Stimulated activated CD8-positive, alpha-beta memory T cell treated with anti-CD3 and anti-CD28 coated beads, Interleukin-4, amount 100 ng/mL, for 24 hours (primary cell): ENCODE data around the gene NECTIN3.

Source experiments
- DNase-seq: peaks from one replicate; pipeline ENCODE4 v3.0.0-alpha.2; 2020; ENCODE audit warnings: low read depth

NECTIN3 gene, protein sequence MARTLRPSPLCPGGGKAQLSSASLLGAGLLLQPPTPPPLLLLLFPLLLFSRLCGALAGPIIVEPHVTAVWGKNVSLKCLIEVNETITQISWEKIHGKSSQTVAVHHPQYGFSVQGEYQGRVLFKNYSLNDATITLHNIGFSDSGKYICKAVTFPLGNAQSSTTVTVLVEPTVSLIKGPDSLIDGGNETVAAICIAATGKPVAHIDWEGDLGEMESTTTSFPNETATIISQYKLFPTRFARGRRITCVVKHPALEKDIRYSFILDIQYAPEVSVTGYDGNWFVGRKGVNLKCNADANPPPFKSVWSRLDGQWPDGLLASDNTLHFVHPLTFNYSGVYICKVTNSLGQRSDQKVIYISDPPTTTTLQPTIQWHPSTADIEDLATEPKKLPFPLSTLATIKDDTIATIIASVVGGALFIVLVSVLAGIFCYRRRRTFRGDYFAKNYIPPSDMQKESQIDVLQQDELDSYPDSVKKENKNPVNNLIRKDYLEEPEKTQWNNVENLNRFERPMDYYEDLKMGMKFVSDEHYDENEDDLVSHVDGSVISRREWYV

DNA sequence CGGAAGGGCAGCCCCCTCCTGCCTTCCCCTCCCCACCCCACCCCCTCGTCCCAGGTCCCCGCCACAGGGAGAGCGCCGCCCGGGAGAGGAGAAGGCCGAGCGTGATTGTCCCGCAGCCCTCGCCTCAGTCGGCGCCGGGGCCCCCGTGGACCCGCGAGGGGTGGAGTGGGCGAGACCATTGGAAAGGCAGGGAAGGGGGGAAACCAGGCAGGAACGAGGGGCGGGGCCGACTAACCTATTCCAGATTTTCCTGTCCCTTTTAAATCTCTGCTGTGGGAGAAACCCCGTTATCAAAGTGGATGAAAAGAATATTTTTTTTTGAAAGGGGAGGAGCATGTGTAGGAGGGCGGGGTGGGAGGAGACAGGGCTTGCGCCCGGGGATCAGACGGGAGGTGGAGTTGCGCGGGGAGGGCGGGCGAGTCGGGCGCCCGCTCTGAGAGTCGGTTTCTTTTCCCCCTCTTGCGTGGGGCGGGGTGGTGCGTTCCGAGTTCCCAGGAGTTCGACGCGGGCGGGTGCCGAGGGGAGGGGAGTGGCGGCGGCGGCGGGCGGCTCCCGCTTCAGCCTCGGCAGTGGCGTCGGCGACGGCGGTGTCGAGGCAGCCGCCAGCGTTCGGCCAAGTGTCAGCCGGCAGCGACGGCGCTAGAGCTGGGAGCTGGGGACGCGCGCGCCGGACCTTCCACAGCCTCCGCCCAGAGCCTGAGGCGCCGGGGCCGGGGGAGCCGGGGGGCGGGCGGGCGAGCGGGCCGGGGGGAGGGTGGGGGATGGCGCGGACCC, at the start of gene NECTIN3:
Gene NECTIN3 (plus strand): TSS at position 560 of the 774 bp plus-strand sequence. CDS start 202 bp downstream, at position 762.
- DNase-seq: peak; percentile 72

DNA sequence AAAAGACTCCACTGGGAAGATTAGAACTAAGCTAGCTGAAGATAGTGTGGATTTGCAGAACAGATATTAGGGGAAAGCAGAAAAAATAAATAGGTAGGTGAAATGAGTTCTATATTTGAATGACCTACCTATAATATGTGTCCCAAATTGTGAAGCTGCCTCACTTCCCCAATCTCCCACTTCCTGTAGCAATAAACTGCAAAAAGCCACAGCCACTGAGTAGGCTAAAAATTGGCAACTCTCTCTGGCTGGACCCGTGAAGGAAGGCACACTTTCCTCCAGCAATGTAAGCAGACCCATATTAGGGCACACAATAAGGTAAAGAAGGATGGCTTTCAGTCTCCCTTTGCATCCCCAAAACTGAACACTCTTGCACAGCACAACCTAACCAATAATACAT, 43.7 kb upstream of the NECTIN3 start:
- no peak for DNase-seq

GRCh38 chr3:111031538-111031937, 40.1 kb upstream of the NECTIN3 start:
- no peak for DNase-seq

DNA sequence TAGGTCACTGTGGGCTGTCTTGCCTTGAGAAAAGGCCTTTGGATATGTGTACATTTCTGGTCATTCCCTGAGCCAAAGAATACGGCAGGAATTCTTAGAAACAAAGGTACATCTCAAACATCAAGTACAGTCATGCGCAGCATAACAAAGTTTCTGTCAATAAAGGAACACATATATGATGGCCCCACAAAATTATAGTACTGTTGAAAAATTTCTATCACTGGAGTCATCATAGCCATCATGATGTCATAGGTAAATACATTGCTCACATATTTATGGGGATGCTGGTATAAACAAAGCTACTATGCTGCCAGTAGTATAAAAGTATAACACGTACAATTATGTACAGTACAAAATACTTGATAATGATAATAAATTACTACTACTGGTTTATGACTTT, 38.9 kb upstream of the NECTIN3 start:
- no peak for DNase-seq

DNA sequence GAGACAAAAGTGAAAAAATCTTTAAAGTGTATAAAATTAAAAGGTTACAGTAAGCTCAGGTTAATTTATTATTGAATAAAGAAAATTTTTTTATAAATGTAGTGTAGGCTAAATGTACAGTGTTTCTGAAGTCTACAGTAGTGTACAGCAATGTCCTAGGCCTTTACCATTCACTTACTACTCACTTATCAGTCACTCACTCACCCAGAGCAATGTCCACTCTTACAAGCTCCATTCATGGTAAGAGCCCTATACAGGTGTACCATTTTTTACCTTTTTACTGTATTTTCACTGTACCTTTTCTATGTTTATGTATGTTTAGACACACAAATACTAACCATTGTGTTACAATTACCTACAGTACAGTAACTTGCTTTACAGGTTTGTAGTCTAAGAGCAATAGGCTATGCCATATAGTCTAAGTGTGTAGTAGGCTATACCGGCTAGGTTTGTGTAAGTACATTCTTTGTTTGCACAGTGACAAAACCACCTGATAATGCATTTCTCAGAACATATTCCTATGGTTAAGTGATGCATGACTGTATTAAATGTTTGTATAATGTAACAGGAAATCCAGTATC, 38.1 kb upstream of the NECTIN3 start:
- no peak for DNase-seq

DNA sequence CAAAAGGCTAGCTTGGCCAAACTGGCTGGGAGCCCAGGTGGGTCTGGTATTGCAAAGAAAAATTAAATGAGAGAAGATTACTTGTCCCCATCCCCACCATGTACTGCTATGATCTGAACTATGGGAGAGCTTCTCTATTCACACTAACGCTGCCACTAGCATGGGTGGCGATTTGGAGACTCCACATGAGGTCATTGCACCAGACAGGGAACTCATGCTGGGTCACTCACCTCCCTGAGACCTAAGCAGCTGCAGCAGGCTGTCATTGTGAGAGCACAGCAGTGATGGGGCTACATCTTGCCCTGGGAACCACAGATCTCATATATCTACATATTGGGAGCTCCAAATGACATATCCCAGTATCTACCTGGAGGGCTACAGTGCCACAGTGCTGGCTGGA, 36.3 kb upstream of the NECTIN3 start:
- no peak for DNase-seq

DNA sequence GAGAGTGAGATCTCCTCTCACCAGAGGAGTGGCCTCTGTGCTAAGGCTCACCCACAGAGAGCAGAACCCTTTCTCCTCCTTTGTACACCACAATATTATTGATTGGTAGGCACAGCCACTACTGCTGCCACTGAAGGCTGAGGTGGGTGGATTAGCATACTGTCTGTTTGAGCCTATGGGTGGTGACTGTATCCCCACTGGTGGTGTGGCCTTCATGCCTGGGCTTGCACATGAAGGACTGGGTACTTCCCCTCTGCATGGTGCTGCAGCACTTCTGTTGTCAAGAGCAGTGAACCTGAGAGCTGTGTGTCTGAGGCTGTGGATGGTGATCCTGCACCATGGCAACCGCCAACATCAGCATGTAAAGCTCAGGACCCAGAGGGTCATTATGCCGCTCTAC, 35.7 kb upstream of the NECTIN3 start:
- DNase-seq: no peak

- no peak for DNase-seq
Measured at GRCh38 chr3:111040959-111041358, 30.7 kb upstream of the NECTIN3 start.

- no peak for DNase-seq
Measured at GRCh38 chr3:111045564-111045963, 26.1 kb upstream of the NECTIN3 start.

GRCh38 chr3:111047042-111047441, 24.6 kb upstream of the NECTIN3 start:
- DNase-seq: no peak

- DNase-seq: no peak
Measured at GRCh38 chr3:111047812-111048435, 23.7 kb upstream of the NECTIN3 start.

- DNase-seq: no peak
Measured at GRCh38 chr3:111051354-111051753, 20.3 kb upstream of the NECTIN3 start.

- DNase-seq: no peak
Measured at GRCh38 chr3:111068574-111068973, 3.0 kb upstream of the NECTIN3 start.

DNA sequence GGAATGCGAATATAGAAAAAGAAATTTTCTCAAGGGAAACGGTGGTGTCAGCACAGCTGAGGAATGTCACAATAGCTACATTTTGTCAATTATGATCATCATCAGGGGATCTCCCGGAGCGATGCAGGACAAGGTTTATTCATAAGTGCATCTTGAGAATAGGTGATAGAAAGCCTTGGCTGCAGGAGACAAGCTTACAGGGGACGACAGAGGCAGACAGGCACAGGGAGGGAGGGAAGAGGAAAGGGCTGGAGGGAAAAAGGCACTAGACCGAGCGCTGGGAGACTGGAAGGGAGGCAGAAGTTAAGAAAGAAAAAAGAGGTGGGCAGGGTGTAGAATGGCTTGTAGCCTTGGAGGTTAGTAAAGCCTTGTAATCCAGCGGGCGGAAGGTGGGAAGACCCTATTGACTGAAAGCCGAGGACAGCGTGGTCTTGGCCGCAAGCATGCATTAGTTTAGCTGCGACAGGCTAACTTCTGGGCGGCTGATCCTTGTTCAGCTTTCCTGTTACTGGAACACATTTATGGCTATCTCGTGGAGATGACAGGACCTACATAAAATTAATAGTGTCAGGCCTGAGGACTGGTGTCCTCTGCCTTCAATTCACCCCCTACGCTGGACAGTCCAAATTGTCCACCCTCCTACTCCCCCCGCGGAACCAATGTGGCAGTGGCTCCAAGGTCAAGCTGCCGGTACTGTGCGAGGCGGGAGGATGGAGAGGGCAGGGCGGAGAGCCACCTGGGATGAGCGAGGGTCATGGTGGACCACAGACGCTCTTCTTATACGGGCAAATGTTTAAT, 1.4 kb upstream of the NECTIN3 start:
- no peak for DNase-seq

DNA sequence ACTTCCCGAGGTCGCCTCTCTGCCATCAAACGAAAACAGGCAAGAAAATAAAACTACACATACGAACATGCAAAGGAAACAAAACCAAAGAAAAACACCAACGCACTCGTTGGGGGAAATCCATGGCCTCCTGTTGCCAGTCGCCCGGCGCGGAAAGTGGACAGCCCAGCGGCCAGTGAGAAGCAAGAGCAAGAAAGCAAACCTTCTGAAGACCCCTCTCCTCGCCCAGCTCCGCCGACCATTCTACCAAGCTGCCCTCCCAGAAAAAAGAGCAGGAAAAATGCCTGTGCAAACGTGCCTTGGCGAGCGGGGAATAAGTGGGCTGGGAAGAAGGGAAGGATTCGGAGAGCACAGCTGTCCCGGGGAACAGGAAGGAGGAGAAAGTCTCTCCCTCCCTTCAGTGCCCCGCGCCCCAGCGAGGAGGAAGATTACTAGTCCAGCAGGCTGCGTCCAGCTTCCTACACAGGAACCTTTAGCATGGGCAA, 802 bp upstream of the NECTIN3 start:
- no peak for DNase-seq

GRCh38 chr3:111072031-111072921, 660 bp downstream of the NECTIN3 start:
- DNase-seq: peak; percentile 3

GRCh38 chr3:111073218-111073617, 1.6 kb downstream of the NECTIN3 start:
- no peak for DNase-seq

DNA sequence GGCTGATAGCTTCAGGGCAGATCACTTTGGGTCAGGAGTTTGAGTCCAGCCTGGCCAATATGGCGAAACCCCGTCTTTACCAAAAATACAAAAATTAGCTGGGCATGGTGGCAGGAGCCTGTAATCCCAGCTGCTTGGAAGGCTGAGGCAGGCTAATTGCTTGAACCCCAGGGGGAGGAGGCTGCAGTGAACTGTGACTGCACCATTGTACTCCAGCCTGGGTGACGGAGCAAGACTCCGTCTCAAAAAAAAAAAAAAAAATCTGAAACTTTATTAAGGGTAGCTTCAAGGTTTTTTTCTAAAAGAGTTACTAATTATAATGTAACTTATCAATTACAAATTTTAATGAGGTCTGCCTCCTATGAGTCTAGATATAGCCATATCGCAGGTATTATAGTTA, 5.1 kb downstream of the NECTIN3 start:
- DNase-seq: no peak

- DNase-seq: no peak
Measured at GRCh38 chr3:111077369-111077768, 5.8 kb downstream of the NECTIN3 start.

- no peak for DNase-seq
Measured at GRCh38 chr3:111080413-111080812, 8.8 kb downstream of the NECTIN3 start.
